Measurements from ENCODE around the gene KLHDC7B. TPM values are rescaled to one million over a fixed set of nuclear protein-coding genes. Genes with fewer than 3 reads are reported as not detected.
A peak's percentile ranks its signal among the peaks of the same experiment; 100 is the strongest.

The KLHDC7B gene
- total and polyA plus RNA-seq, 2 of the 13 experiments (the other 11 are each of a cell fraction or from before 2014, with no cell fraction given): 0.11 TPM; not detected in 1

DNA sequence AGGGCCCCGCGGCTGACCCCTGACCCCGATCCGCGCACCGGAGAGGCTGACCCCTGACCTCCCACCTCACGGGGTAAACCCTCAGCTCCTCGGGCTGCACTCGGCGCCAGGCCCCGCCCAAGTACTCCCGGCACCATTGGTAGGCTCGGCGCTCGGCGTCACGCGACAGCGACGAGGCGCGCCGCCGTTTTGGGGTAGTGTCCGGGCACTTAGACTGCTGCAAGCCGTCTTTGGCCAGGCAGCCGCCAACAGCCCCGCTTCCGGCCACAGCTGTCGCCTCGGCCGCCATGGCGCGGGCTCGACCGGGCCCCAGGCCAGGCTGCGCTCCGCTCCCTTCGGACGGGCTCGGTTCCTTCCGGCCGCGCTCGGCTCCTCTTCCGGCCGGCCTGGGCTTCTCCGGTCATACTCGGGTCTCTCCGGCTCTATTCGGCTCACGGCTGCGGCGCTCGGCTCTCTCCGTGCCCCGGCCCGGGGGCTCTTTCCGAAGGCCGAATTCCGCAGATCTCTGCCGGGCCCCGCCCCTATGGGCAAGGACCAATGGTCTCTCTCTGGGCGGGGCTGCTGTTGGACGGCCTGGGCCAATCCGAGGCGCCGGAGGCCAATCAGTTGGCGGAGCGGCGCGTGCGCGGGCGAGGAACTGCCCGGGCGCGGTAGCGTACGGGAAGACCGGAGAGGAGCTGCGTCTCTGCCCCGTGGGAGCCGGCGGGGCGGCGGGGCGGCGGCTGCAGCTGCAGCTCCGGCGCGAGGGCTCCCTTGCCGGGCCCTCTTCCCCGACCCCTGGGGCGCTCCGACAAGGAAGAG, 37.0 kb downstream of the KLHDC7B start, which contains the start of gene CHKB (continued):
- TF ChIP-seq, protein P1, sequence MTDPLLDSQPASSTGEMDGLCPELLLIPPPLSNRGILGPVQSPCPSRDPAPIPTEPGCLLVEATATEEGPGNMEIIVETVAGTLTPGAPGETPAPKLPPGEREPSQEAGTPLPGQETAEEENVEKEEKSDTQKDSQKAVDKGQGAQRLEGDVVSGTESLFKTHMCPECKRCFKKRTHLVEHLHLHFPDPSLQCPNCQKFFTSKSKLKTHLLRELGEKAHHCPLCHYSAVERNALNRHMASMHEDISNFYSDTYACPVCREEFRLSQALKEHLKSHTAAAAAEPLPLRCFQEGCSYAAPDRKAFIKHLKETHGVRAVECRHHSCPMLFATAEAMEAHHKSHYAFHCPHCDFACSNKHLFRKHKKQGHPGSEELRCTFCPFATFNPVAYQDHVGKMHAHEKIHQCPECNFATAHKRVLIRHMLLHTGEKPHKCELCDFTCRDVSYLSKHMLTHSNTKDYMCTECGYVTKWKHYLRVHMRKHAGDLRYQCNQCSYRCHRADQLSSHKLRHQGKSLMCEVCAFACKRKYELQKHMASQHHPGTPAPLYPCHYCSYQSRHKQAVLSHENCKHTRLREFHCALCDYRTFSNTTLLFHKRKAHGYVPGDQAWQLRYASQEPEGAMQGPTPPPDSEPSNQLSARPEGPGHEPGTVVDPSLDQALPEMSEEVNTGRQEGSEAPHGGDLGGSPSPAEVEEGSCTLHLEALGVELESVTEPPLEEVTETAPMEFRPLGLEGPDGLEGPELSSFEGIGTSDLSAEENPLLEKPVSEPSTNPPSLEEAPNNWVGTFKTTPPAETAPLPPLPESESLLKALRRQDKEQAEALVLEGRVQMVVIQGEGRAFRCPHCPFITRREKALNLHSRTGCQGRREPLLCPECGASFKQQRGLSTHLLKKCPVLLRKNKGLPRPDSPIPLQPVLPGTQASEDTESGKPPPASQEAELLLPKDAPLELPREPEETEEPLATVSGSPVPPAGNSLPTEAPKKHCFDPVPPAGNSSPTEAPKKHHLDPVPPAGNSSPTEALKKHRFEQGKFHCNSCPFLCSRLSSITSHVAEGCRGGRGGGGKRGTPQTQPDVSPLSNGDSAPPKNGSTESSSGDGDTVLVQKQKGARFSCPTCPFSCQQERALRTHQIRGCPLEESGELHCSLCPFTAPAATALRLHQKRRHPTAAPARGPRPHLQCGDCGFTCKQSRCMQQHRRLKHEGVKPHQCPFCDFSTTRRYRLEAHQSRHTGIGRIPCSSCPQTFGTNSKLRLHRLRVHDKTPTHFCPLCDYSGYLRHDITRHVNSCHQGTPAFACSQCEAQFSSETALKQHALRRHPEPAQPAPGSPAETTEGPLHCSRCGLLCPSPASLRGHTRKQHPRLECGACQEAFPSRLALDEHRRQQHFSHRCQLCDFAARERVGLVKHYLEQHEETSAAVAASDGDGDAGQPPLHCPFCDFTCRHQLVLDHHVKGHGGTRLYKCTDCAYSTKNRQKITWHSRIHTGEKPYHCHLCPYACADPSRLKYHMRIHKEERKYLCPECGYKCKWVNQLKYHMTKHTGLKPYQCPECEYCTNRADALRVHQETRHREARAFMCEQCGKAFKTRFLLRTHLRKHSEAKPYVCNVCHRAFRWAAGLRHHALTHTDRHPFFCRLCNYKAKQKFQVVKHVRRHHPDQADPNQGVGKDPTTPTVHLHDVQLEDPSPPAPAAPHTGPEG (CRISPR knock-in tag; IDR thresholded peaks at IDR 0.05): peak; percentile 12; the same call in 1 of the 2 replicates
- peak; percentile 46 for TF ChIP-seq ZNF746 (CRISPR knock-in tag; IDR thresholded peaks at IDR 0.05)
- TF ChIP-seq SIX4 (CRISPR knock-in tag; IDR thresholded peaks at IDR 0.05): no peak
- TF ChIP-seq, protein P2, sequence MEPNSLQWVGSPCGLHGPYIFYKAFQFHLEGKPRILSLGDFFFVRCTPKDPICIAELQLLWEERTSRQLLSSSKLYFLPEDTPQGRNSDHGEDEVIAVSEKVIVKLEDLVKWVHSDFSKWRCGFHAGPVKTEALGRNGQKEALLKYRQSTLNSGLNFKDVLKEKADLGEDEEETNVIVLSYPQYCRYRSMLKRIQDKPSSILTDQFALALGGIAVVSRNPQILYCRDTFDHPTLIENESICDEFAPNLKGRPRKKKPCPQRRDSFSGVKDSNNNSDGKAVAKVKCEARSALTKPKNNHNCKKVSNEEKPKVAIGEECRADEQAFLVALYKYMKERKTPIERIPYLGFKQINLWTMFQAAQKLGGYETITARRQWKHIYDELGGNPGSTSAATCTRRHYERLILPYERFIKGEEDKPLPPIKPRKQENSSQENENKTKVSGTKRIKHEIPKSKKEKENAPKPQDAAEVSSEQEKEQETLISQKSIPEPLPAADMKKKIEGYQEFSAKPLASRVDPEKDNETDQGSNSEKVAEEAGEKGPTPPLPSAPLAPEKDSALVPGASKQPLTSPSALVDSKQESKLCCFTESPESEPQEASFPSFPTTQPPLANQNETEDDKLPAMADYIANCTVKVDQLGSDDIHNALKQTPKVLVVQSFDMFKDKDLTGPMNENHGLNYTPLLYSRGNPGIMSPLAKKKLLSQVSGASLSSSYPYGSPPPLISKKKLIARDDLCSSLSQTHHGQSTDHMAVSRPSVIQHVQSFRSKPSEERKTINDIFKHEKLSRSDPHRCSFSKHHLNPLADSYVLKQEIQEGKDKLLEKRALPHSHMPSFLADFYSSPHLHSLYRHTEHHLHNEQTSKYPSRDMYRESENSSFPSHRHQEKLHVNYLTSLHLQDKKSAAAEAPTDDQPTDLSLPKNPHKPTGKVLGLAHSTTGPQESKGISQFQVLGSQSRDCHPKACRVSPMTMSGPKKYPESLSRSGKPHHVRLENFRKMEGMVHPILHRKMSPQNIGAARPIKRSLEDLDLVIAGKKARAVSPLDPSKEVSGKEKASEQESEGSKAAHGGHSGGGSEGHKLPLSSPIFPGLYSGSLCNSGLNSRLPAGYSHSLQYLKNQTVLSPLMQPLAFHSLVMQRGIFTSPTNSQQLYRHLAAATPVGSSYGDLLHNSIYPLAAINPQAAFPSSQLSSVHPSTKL (CRISPR knock-in tag; IDR thresholded peaks at IDR 0.05): peak; percentile 27; the same call in 1 of the 2 replicates
- TF ChIP-seq ZNF781 (CRISPR knock-in tag; IDR thresholded peaks at IDR 0.05; ENCODE audit: borderline replicate concordance, not compliant biosample characterization): no peak
- TF ChIP-seq IRX3 (CRISPR knock-in tag; IDR thresholded peaks at IDR 0.05; ENCODE audit: borderline replicate concordance, low read depth): 0 out of 2 replicates have a peak, but pooled peaks have one; percentile 40
- TF ChIP-seq SYNCRIP (IDR thresholded peaks at IDR 0.05; ENCODE audit: insufficient read depth, low read depth, low read length): no peak
- TF ChIP-seq ZNF468 (CRISPR knock-in tag; IDR thresholded peaks at IDR 0.05): no peak
- peak; percentile 69 for TF ChIP-seq ASH2L (IDR thresholded peaks at IDR 0.05; ENCODE audit: insufficient read length, low read depth, low read length)
- no peak for TF ChIP-seq SMARCE1 (IDR thresholded peaks at IDR 0.05; ENCODE audit: borderline replicate concordance)
- peak; percentile 91; the same call in 1 of the 2 replicates for TF ChIP-seq ZNF224 (CRISPR knock-in tag; IDR thresholded peaks at IDR 0.05)
- 0 out of 2 replicates have a peak, but pooled peaks have one; percentile 39 for TF ChIP-seq RNF2 (conservative IDR thresholded peaks at IDR 0.05; ENCODE audit: low read depth)
- TF ChIP-seq NR2C2 (CRISPR knock-in tag; IDR thresholded peaks at IDR 0.05; ENCODE audit: borderline replicate concordance): peak; percentile 98
- TF ChIP-seq ZNF430 (CRISPR knock-in tag; IDR thresholded peaks at IDR 0.05): peak; percentile 21; the same call in 1 of the 2 replicates
- TF ChIP-seq SNAPC2 (CRISPR knock-in tag; IDR thresholded peaks at IDR 0.05): peak; percentile 49; the same call in 1 of the 2 replicates
- TF ChIP-seq KLF12 (CRISPR knock-in tag; IDR thresholded peaks at IDR 0.05; ENCODE audit: borderline replicate concordance): no peak
